NCI-H748 (cell line): ENCODE data around the gene MRM2.

Experiments used
- DNase-seq: peaks from one replicate; lab custom pipeline; 2025; ENCODE audit not compliant: unreplicated experiment; lab: John Stamatoyannopoulos, UW

MRM2 gene

GRCh38 chr7:2241580-2242540, at the start of gene MRM2, which contains the start of gene NUDT1:
Gene MRM2 (minus strand): TSS chr7:2242205. CDS start chr7:2242169, 36 bp downstream.
Gene NUDT1 (plus strand): TSS chr7:2242226. CDS start chr7:2244575, 2,349 bp downstream.
- DNase-seq: peak; percentile 88

- DNase-seq: no peak
These were observed 48.9 kb upstream of the MRM2 start for GRCh38 chr7:2290877-2291276.

GRCh38 chr7:2289621-2290020, 47.6 kb upstream of the MRM2 start:
- DNase-seq: no peak

GRCh38 chr7:2289111-2289586, 47.1 kb upstream of the MRM2 start:
- DNase-seq: no peak

GRCh38 chr7:2288503-2288902, 46.5 kb upstream of the MRM2 start:
- no peak for DNase-seq

GRCh38 chr7:2287745-2288144, 45.7 kb upstream of the MRM2 start:
- DNase-seq: no peak

- DNase-seq: no peak
These were observed 41.1 kb upstream of the MRM2 start for GRCh38 chr7:2283074-2283473.

- DNase-seq: no peak
These were observed 40.3 kb upstream of the MRM2 start for GRCh38 chr7:2282185-2282751.

- DNase-seq: no peak
These were observed 39.5 kb upstream of the MRM2 start for GRCh38 chr7:2281541-2281940.

GRCh38 chr7:2280424-2280823, 38.4 kb upstream of the MRM2 start:
- DNase-seq: no peak

GRCh38 chr7:2279896-2280295, 37.9 kb upstream of the MRM2 start:
- no peak for DNase-seq

GRCh38 chr7:2278026-2278425, 36.0 kb upstream of the MRM2 start:
- no peak for DNase-seq

GRCh38 chr7:2276107-2276506, 34.1 kb upstream of the MRM2 start:
- DNase-seq: no peak

GRCh38 chr7:2275101-2275500, 33.1 kb upstream of the MRM2 start:
- DNase-seq: no peak

- DNase-seq: no peak
These were observed 32.7 kb upstream of the MRM2 start for GRCh38 chr7:2274666-2275065.

- no peak for DNase-seq
These were observed 31.9 kb upstream of the MRM2 start for GRCh38 chr7:2273866-2274265.

- DNase-seq: no peak
These were observed 30.0 kb upstream of the MRM2 start for GRCh38 chr7:2272031-2272430.

GRCh38 chr7:2271273-2272026, 29.4 kb upstream of the MRM2 start:
- DNase-seq: no peak

GRCh38 chr7:2270495-2270894, 28.5 kb upstream of the MRM2 start:
- DNase-seq: no peak

- DNase-seq: no peak
These were observed 28.0 kb upstream of the MRM2 start for GRCh38 chr7:2269991-2270460.
